Sigmoid colon (tissue), 7 donors: ENCODE measurements around the gene PRMT7. TPM values are rescaled to one million over a fixed set of nuclear protein-coding genes. Genes with fewer than 3 reads are reported as not detected.

Experiments
- DNase-seq: peaks from one replicate; pipeline ENCODE4 v3.0.0-alpha.2; 2019
- H3K27ac ChIP-seq, 4 donors: fragments of 200-600 bp; sonication (generic); one replicate each; pipeline ENCODE4 v1.5.1; 2016 to 2019; ENCODE audit warnings: mild to moderate bottlenecking in 1 of 4
- H3K27me3 ChIP-seq, 3 donors: fragments of 200-600 bp; sonication (generic); one replicate each; pipeline ENCODE4 v1.5.1; 2019; ENCODE audit warnings: mild to moderate bottlenecking in 1 of 3
- H3K36me3 ChIP-seq, 4 donors: fragments of 200-600 bp; sonication (generic); one replicate each; pipeline ENCODE4 v1.5.1; 2016 to 2019
- H3K4me1 ChIP-seq, 4 donors: fragments of 200-600 bp; sonication (generic); one replicate each; pipeline ENCODE4 v1.5.1; 2017 to 2019
- H3K4me3 ChIP-seq, 4 donors: fragments of 200-600 bp; sonication (generic); one replicate each; pipeline ENCODE4 v1.5.1; 2017 to 2019; ENCODE audit warnings: mild to moderate bottlenecking in 2 of 4, moderate library complexity in 1 of 4
- H3K9me3 ChIP-seq, 4 donors: fragments of 200-600 bp in 3 of 4; sonication (generic) in 3 of 4; one replicate each; pipeline versions ENCODE4 v1.5.1 to v1.6.1; 2013 to 2019
- EP300 ChIP-seq, 4 donors: sonication (generic); formaldehyde crosslinking; IDR thresholded peaks; one replicate each; pipeline ENCODE4 v1.6.1; 2017; ENCODE audit warnings: antibody characterized with exemption in 4 of 4
- POLR2A ChIP-seq, 2 donors: fragments of 450-650 bp; IDR thresholded peaks; one replicate each; pipeline ENCODE4 v1.6.1; 2016; ENCODE audit warnings: antibody characterized with exemption in 2 of 2, mild to moderate bottlenecking in 2 of 2, moderate library complexity in 2 of 2
- POLR2AphosphoS5 ChIP-seq, 4 donors: sonication (generic); formaldehyde crosslinking; IDR thresholded peaks; one replicate each; pipeline ENCODE4 v1.6.1; 2017; ENCODE audit warnings: antibody characterized with exemption in 4 of 4
- WGBS, 2 donors: extraction: QIAGEN DNeasy Blood & Tissue Kit; methylation state at CpG; one replicate each; pipeline ENCODE4 v1.1.7; 2013; 5-methylcytosine and 5-hydroxymethylcytosine counted together
- intact Hi-C: fragments of 100-400 bp; cut with DNase I; formaldehyde crosslinking; loops from one replicate; pipeline ENCODE4 v1.15.1; 2023
- polyA plus RNA-seq, 3 donors: library from polyadenylated mRNA; stranded (reverse); fragments of 200-250 nt; gene quantifications; one replicate each; pipeline ENCODE4 v1.2.3, GENCODE V29; 2013
- total RNA-seq, 4 donors: library from RNA; depleted of rRNA; stranded (reverse); fragments of >200 nt; gene quantifications; one replicate each; pipeline ENCODE4 v1.1.0, GENCODE V29; 2016
- TF ChIP-seq, protein P1 (sequence below), 4 experiments: fragments of 450-650 bp in 3 of 4; fragments of 200-600 bp in 1 of 4; IDR thresholded peaks; one replicate each; pipeline ENCODE4 v1.5.1; 2016 to 2019; ENCODE audit warnings: antibody characterized with exemption in 4 of 4, mild to moderate bottlenecking in 3 of 4, moderate library complexity in 2 of 4
- donor health status: healthy with polysubstance abuse.
- donor health status: Bipolar disorder and iron deficiency.
- donor health status: healthy.

PRMT7 gene
- total and polyA plus RNA-seq, 7 donors, result 12.0 to 51.0 (median 40.7) TPM

DNA sequence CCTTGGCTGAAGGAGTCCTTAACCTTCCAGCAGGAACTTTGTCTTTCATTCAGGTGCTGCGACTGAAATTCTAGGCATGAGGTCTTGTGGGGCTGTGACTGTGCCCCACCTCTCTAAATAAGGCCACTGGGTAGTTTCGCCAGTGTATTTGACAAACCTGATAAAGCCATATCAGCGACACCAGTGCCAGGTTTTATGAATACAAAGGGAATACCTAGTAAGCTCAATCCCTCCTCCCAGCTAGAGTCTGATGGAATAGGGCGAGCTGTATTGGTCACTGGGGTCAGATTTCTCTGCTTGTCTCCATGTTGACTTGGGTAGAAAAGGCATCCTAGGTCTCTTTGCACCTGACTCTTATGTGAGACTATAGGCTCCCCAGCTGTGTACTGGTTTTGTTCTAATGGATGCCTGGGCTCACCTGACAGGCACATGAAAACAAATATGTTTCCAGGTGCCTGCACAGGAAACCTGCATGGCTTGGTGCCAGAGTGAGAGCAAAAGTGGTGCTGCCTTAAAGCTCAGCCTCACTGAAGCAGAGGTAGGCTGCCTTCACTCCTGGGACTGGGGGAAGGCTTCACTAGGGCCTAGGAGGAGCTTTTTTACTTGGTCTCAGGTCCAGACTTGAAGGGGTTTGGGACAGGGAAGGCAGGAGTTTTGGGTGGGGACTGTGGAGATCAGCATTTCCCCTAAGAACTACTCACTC lies 38.2 kb upstream of the PRMT7 start:
- 26 to 67% methylated on average over 4 of the region's 4 CpGs for whole genome bisulfite sequencing, 2 donors
- Histone ChIP-seq H3K4me1 (peaks cover 0 to 33% (median 30%) of the 10 kb centered on the region in 4 donors), H3K4me3 (no peak overlapping the region), H3K9me3 (no peaks in the 10 kb centered on the region), H3K36me3 (peaks cover 0 to 21% (median 7%) of the 10 kb centered on the region in 4 donors), H3K27me3 (no peaks in the 10 kb centered on the region), H3K27ac (no peak overlapping the region)
- intact Hi-C loops, result no loop called here
- TF ChIP-seq EP300 (IDR thresholded peaks at IDR 0.05), result no peak
- TF ChIP-seq POLR2AphosphoS5 (IDR thresholded peaks at IDR 0.05), result no peak
- no peak for TF ChIP-seq POLR2A (IDR thresholded peaks at IDR 0.05)
- TF ChIP-seq, protein P1, sequence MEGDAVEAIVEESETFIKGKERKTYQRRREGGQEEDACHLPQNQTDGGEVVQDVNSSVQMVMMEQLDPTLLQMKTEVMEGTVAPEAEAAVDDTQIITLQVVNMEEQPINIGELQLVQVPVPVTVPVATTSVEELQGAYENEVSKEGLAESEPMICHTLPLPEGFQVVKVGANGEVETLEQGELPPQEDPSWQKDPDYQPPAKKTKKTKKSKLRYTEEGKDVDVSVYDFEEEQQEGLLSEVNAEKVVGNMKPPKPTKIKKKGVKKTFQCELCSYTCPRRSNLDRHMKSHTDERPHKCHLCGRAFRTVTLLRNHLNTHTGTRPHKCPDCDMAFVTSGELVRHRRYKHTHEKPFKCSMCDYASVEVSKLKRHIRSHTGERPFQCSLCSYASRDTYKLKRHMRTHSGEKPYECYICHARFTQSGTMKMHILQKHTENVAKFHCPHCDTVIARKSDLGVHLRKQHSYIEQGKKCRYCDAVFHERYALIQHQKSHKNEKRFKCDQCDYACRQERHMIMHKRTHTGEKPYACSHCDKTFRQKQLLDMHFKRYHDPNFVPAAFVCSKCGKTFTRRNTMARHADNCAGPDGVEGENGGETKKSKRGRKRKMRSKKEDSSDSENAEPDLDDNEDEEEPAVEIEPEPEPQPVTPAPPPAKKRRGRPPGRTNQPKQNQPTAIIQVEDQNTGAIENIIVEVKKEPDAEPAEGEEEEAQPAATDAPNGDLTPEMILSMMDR (IDR thresholded peaks at IDR 0.05), result no peak
- no peak for DNase-seq

DNA sequence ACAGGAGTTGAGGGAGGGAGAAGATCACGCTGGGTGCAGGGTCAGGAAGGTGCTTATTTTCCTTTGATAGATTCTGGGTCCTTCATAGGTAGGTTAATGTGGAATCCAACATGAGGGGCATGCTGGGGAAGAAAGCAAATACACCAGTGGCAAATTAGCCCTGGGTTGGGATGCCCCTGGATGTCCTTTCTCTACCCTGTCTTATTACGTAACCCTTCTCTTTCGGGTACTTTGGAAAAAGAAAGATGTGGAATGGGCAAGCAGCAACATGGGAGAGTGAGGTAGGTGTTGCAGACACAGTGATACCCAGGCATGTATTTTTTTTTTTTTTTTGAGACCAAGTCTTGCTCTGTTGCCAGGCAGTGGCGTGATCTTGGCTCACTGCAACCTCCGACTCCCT lies 37.4 kb upstream of the PRMT7 start:
- H3K36me3 ChIP-seq, result peaks cover 0 to 21% (median 7%) of the 10 kb centered on the region in 4 donors
- 91 to 93% methylated on average over 5 of the region's 5 CpGs for WGBS, 2 donors
- no peaks in the 10 kb centered on the region for H3K9me3 ChIP-seq
- H3K27me3 ChIP-seq, result no peaks in the 10 kb centered on the region
- H3K4me3 ChIP-seq, result no peak overlapping the region
- no peak overlapping the region for H3K27ac ChIP-seq
- TF ChIP-seq POLR2AphosphoS5 (IDR thresholded peaks at IDR 0.05), result no peak
- TF ChIP-seq POLR2A (IDR thresholded peaks at IDR 0.05), result no peak
- TF ChIP-seq, protein P1 (IDR thresholded peaks at IDR 0.05), result no peak
- no peak for TF ChIP-seq EP300 (IDR thresholded peaks at IDR 0.05)
- peaks cover 0 to 27% (median 23%) of the 10 kb centered on the region in 4 donors for H3K4me1 ChIP-seq
- no peak for DNase-seq
- intact Hi-C loops, result no loop called here

DNA sequence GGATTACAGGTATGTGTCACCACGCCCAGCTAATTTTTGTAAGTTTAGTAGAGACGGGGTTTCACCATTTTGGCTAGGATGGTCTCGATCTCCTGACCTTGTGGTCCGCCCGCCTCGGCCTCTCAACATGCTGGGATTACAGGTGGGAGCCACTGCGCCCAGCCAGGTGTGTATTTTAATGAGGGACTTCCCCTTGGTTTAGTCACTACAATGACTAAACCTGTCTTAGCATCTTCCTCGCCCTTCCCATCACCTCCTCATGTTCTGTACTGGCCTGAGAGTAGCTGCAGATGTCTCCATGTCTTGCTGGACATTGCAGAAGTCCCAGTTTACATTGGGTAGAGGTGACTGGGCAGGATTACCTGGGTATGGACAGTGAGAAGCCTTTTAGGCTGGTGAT lies 36.9 kb upstream of the PRMT7 start:
- Histone ChIP-seq H3K27ac (no peak overlapping the region), H3K36me3 (peaks cover 0 to 21% (median 7%) of the 10 kb centered on the region in 4 donors), H3K4me1 (peaks cover 0 to 27% (median 23%) of the 10 kb centered on the region in 4 donors), H3K9me3 (no peaks in the 10 kb centered on the region), H3K27me3 (no peaks in the 10 kb centered on the region), H3K4me3 (no peak overlapping the region)
- TF ChIP-seq POLR2AphosphoS5 (IDR thresholded peaks at IDR 0.05) (no peak), EP300 (IDR thresholded peaks at IDR 0.05) (no peak), POLR2A (IDR thresholded peaks at IDR 0.05) (no peak)
- TF ChIP-seq, protein P1 (IDR thresholded peaks at IDR 0.05), result no peak
- no peak for DNase-seq
- WGBS, 2 donors, result 87 to 88% methylated on average over 8 of the region's 8 CpGs
- intact Hi-C loops, result no loop called here

DNA sequence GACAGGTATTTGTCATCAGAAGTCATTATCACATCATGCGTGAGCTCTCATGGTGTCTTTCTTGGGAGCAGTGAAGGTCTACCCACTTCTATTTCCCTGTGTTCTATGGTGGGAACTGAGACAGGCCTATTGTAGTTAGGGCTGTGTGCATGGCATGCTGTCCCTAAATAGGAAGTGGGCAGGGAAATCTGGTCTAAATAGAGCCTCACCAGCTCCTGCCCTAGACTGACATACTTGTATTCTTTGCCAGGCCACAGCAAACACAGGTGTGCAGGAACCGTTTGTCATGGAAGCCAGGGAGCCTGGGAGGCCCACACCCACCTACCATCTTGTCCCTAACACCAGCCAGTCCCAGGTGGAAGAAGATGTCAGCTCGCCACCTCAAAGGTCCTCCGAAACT lies 36.4 kb upstream of the PRMT7 start:
- H3K36me3 ChIP-seq, result peaks cover 0 to 21% (median 7%) of the 10 kb centered on the region in 4 donors
- TF ChIP-seq, protein P1 (IDR thresholded peaks at IDR 0.05), result no peak
- no peak for TF ChIP-seq EP300 (IDR thresholded peaks at IDR 0.05)
- no peak for TF ChIP-seq POLR2A (IDR thresholded peaks at IDR 0.05)
- TF ChIP-seq POLR2AphosphoS5 (IDR thresholded peaks at IDR 0.05), result no peak
- no peaks in the 10 kb centered on the region for H3K27me3 ChIP-seq
- no peak for DNase-seq
- intact Hi-C loops, result no loop called here
- peaks cover 0 to 23% (median 23%) of the 10 kb centered on the region in 4 donors for H3K4me1 ChIP-seq
- no peaks in the 10 kb centered on the region for H3K9me3 ChIP-seq
- peak overlapping the region in 1 of 4 donors; percentile 73 for H3K27ac ChIP-seq
- no peak overlapping the region for H3K4me3 ChIP-seq
- WGBS, 2 donors, result 83 to 87% methylated on average over 4 of the region's 4 CpGs
